K562 (cell line): ENCODE results near the gene NEURL1.

Experiments used
- CEBPB ChIP-seq: fragments of 450-650 bp; IDR thresholded peaks from 2 replicates; pipeline ENCODE4 v1.6.1; 2016; ENCODE audit warnings: missing genetic modification characterization, missing compliant biosample characterization
- CREB1 ChIP-seq, 2 experiments: sonication (generic) in 1 of 2; formaldehyde crosslinking in 1 of 2; IDR thresholded peaks; 2 replicates each; pipeline versions ENCODE4 v1.6.1 to v1.8.0; 2012 to 2022; ENCODE audit warnings: inconsistent platforms in 1 of 2, mild to moderate bottlenecking in 1 of 2, missing genetic modification reagents in 1 of 2, moderate library complexity in 1 of 2
- HLTF ChIP-seq: fragments of 450-650 bp; IDR thresholded peaks from 2 replicates; pipeline ENCODE4 v1.6.1; 2016
- RBFOX2 ChIP-seq: fragments of 200-400 bp; formaldehyde crosslinking; IDR thresholded peaks from 2 replicates; pipeline ENCODE4 v1.6.1; 2017; ENCODE audit warnings: low read depth, mild to moderate bottlenecking, low read length, moderate library complexity
- ZNF24 ChIP-seq: fragments of 450-650 bp; IDR thresholded peaks from 2 replicates; pipeline ENCODE4 v1.6.1; 2016
- TF ChIP-seq, protein P1 (sequence below): fragments of 450-650 bp; IDR thresholded peaks from 2 replicates; pipeline ENCODE4 v1.6.1; 2016; ENCODE audit warnings: mild to moderate bottlenecking
- TF ChIP-seq, protein P2 (sequence below), 2 experiments: IDR thresholded peaks; 2 replicates each; pipeline ENCODE4 v1.6.1; 2011; ENCODE audit warnings: borderline replicate concordance in 1 of 2, control low read depth in 1 of 2, low read depth in 1 of 2, low read length in 1 of 2, mild to moderate bottlenecking in 1 of 2, mixed read lengths in 1 of 2, moderate library complexity in 1 of 2; ENCODE audit not compliant: insufficient read depth in 1 of 2, insufficient read length in 1 of 2, poor library complexity in 1 of 2, severe bottlenecking in 1 of 2; ENCODE audit errors: extremely low read depth in 1 of 2
- TF ChIP-seq, protein P3 (sequence below): sonication (generic); formaldehyde crosslinking; IDR thresholded peaks from 2 replicates; pipeline ENCODE4 v1.5.0; 2020; ENCODE audit warnings: missing genetic modification reagents

DNA sequence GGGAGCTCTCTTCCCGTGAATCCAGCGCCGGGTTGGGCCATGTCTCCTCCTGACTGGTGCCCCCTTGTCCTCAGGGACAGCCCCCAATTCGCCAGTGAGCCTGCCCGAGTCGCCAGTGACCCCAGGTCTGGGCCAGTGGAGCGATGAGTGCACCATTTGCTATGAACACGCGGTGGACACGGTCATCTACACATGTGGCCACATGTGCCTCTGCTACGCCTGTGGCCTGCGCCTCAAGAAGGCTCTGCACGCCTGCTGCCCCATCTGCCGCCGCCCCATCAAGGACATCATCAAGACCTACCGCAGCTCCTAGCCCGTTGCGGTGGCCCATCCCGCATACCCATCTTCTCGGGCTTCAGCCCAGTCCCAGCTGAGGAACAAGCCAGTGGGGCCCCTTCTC is 96.6 kb downstream of the NEURL1 start:
- TF ChIP-seq HLTF (no peak), CREB1 (IDR thresholded peaks at IDR 0.05) (no peak), CREB1 (CRISPR knock-in tag; IDR thresholded peaks at IDR 0.05) (no peak), ZNF24 (no peak), RBFOX2 (no peak), CEBPB (no peak)
- TF ChIP-seq, protein P1, sequence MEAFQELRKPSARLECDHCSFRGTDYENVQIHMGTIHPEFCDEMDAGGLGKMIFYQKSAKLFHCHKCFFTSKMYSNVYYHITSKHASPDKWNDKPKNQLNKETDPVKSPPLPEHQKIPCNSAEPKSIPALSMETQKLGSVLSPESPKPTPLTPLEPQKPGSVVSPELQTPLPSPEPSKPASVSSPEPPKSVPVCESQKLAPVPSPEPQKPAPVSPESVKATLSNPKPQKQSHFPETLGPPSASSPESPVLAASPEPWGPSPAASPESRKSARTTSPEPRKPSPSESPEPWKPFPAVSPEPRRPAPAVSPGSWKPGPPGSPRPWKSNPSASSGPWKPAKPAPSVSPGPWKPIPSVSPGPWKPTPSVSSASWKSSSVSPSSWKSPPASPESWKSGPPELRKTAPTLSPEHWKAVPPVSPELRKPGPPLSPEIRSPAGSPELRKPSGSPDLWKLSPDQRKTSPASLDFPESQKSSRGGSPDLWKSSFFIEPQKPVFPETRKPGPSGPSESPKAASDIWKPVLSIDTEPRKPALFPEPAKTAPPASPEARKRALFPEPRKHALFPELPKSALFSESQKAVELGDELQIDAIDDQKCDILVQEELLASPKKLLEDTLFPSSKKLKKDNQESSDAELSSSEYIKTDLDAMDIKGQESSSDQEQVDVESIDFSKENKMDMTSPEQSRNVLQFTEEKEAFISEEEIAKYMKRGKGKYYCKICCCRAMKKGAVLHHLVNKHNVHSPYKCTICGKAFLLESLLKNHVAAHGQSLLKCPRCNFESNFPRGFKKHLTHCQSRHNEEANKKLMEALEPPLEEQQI: no peak
- TF ChIP-seq, protein P2, sequence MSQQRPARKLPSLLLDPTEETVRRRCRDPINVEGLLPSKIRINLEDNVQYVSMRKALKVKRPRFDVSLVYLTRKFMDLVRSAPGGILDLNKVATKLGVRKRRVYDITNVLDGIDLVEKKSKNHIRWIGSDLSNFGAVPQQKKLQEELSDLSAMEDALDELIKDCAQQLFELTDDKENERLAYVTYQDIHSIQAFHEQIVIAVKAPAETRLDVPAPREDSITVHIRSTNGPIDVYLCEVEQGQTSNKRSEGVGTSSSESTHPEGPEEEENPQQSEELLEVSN (IDR thresholded peaks at IDR 0.05; ENCODE audit: borderline replicate concordance in 1 of 2, extremely low read depth in 1 of 2, insufficient read depth in 1 of 2, insufficient read length in 1 of 2, low read depth in 1 of 2, low read length in 1 of 2, poor library complexity in 1 of 2, severe bottlenecking in 1 of 2): no peak
- TF ChIP-seq, protein P3, sequence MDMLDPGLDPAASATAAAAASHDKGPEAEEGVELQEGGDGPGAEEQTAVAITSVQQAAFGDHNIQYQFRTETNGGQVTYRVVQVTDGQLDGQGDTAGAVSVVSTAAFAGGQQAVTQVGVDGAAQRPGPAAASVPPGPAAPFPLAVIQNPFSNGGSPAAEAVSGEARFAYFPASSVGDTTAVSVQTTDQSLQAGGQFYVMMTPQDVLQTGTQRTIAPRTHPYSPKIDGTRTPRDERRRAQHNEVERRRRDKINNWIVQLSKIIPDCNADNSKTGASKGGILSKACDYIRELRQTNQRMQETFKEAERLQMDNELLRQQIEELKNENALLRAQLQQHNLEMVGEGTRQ: no peak
